Neuron (in vitro differentiated cells): ENCODE measurements around the gene RGS6.
A peak's percentile ranks its signal among the peaks of the same experiment; 100 is the strongest.
"Not testable (repeated sequence)": the region's sequence is repeated elsewhere in the genome, so short reads cannot be mapped to it uniquely, and the experiment has no call there.

ENCODE experiments used
- H2AFZ ChIP-seq: one replicate; pipeline ENCODE4 v1.6.1; 2013; ENCODE audit warnings: low read depth, mild to moderate bottlenecking, inconsistent platforms, low read length, moderate library complexity
- H3K27me3 ChIP-seq: one replicate; pipeline ENCODE4 v1.6.1; 2013; ENCODE audit warnings: low read length; ENCODE audit not compliant: insufficient read depth
- H3K36me3 ChIP-seq: one replicate; pipeline ENCODE4 v1.6.1; 2013; ENCODE audit warnings: low read length; ENCODE audit not compliant: insufficient read depth
- H3K4me1 ChIP-seq: one replicate; pipeline ENCODE4 v1.6.1; 2013; ENCODE audit warnings: low read length; ENCODE audit not compliant: insufficient read depth
- H3K4me3 ChIP-seq: 2 replicates; pipeline ENCODE4 v1.5.1; 2013; ENCODE audit warnings: mild to moderate bottlenecking, low read length, moderate library complexity
- H3K9me3 ChIP-seq: one replicate; pipeline ENCODE4 v1.6.1; 2013; ENCODE audit warnings: low read length

Gene RGS6

DNA sequence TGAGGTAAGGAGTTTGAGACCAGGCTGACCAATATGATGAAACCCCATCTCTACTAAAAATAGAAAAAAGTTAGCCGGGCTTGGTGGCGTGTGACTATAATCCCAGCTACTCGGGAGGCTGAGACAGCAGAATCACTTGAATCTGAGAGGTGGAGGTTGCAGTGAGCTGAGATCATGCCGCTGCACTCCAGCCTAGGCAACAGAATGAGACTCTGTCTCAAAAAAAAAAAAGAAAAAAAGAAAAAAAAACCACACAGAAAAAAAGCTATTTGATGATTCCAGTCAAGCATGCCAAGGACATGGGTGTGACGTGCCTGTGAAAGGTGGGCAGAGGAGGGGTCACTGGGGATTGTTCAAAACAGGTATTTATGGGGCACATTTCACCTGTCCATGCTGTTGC lies 545.3 kb downstream of the RGS6 start:
- H3K4me1 ChIP-seq = peaks cover 55% of the 10 kb centered on the region
- not testable (repeated sequence) for H3K9me3 ChIP-seq, H3K36me3 ChIP-seq, H3K27me3 ChIP-seq, H2AFZ ChIP-seq, H3K4me3 ChIP-seq

DNA sequence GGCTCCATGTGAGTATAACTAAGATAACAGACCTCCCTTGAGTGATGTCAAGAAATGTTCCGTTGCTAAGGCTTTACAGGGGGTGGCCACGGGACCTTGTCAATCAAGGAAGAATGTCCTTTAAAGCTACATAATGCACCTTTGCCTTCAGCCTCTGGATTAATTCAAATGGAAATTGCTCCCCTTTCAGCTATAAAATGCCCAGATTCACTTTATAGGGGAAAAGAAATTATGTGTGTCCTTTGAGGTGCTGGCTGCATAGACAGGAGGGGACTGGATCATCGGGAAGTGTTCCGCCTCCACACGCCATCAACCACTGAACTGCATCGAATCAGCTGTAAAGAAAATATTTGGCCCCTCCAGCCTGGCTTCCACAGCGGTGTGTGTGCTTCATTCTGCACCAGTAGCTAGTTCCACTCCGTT lies 546.3 kb downstream of the RGS6 start:
- H2AFZ ChIP-seq = peak overlapping the region; percentile 13
- peaks cover 55% of the 10 kb centered on the region for H3K4me1 ChIP-seq
- no peaks in the 10 kb centered on the region for H3K36me3 ChIP-seq
- H3K27me3 ChIP-seq = no peaks in the 10 kb centered on the region
- H3K9me3 ChIP-seq = no peaks in the 10 kb centered on the region
- H3K4me3 ChIP-seq = peak overlapping the region; percentile 15

DNA sequence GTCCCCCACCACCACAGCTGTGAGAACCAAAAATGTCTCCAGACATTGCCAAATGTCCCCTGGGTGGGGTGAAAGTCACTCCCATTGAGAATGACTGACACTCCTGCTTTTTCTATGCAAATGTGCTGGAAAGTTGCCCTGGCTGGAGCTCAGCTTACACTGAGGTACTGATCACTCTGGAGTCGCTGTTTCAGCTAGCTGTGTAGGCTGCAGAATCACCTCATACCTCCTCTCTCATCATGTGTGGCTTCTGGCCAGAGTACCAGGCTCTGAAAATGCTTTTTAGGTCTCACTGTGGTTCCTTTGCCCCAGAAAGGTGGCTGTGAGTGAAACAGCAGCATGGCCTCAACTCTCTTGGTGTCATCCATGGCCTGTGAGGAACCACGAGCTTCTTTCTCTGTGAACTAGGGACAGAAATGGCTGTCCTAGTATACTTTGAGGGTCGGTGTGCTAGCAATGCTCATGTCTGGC lies 547.3 kb downstream of the RGS6 start:
- Histone ChIP-seq H3K4me1 (peaks cover 55% of the 10 kb centered on the region), H3K27me3 (no peaks in the 10 kb centered on the region), H2AFZ (no peak overlapping the region), H3K4me3 (no peak overlapping the region), H3K9me3 (no peaks in the 10 kb centered on the region), H3K36me3 (no peaks in the 10 kb centered on the region)

DNA sequence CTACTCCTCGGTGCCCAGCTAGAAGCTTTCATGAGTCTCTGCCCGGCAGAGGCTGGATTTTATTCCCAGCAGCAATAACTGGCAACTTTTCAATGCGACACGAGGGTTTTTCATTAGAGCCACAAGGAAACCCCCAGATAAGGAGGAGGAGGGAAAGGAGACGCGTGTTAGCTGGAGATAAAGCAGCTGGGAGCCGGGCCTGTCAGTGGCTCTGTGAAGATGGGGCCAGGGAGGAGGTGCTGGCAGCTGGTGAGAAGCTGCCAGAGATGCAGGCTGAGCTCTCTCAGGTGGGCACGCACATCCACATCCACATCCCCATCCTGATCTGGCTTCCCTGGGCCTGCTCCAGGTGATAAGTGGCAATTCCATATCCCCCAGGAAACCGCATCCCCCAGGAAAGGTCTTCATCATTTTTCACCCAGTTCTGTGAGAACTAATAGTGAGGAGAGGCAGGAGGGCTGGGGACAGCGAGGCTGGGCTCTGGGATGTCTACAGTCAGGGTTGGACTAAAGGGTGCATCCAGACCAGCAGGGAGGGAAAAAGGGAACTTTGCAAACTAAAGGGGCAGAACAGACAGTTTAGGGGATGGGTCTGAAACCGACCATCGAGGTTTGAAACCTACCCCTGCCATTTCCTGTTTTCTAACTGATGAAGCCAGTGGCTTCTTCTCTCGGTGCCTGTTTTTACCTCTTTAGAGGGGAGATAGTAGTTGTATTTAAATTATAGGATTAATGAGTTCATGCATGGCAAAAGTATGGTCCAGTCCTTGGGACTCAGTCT lies 548.4 kb downstream of the RGS6 start:
- H3K4me1 ChIP-seq = peaks cover 55% of the 10 kb centered on the region
- H2AFZ ChIP-seq = no peak overlapping the region
- no peaks in the 10 kb centered on the region for H3K36me3 ChIP-seq
- H3K4me3 ChIP-seq = no peak overlapping the region
- no peaks in the 10 kb centered on the region for H3K27me3 ChIP-seq
- H3K9me3 ChIP-seq = no peaks in the 10 kb centered on the region

DNA sequence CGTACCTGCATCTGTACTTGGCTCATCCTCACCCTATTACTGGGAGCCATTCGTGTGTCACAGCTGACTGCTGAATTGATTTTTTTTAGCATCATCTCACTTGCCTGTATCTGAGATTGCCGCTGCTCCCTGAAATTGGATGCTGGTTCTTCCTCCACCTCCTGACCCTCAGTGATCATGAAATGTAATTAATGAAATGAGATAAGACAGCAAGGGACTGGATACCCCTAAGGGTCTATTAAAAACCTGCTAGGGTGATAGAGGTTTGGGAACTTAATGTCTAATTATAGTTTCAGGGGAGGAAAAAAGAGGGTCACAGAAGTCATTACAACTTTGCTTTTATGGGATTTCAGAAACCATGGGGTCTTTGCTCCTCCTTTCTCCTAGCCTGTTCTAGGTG lies 551.1 kb downstream of the RGS6 start:
- no peak overlapping the region for H2AFZ ChIP-seq
- H3K36me3 ChIP-seq = no peaks in the 10 kb centered on the region
- peaks cover 32% of the 10 kb centered on the region for H3K4me1 ChIP-seq
- H3K4me3 ChIP-seq = no peak overlapping the region
- H3K27me3 ChIP-seq = no peaks in the 10 kb centered on the region
- peaks cover 2% of the 10 kb centered on the region for H3K9me3 ChIP-seq

DNA sequence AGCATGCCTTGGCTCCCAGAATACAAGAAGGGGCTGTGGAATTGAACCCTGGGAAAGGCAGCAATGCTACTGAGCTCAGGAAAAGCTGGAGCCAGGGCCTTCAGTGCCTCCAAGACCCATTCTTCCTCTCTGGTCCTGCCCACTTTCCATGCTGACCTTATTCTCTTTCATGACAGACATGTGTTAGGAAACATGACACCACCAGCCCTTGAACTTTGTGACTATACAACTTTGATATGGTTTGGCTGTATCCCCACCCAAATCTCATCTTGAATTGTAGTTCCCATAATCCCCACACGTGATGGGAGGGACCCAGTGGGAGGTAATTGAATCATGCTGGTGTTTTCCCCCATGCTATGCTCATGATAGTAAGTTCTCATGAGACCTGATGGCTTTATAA lies 553.5 kb downstream of the RGS6 start:
- H3K4me1 ChIP-seq = peaks cover 8% of the 10 kb centered on the region
- no peak overlapping the region for H3K4me3 ChIP-seq
- no peaks in the 10 kb centered on the region for H3K36me3 ChIP-seq
- peaks cover 10% of the 10 kb centered on the region for H3K9me3 ChIP-seq
- no peaks in the 10 kb centered on the region for H3K27me3 ChIP-seq
- H2AFZ ChIP-seq = no peak overlapping the region

DNA sequence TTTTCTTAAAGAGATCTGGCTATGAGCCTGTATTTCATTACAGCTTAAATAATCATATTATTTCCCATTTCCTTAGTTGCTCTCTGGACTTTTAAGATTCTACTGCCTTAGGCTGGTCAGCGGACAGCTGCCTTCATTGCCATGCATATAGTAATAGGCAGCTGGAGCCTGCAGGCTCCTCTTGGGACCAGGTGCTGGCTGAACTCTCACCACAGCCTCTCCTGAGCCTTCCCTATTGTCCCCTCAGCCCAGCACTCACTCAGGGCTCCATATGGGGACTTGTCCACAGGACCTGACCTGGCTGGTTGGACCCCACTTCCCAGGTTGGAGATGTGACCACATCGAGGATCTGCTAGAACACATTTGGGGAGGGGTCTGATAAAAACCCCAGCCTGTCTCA lies 556.3 kb downstream of the RGS6 start:
- Histone ChIP-seq H3K9me3 (peaks cover 10% of the 10 kb centered on the region), H2AFZ (no peak overlapping the region), H3K36me3 (no peaks in the 10 kb centered on the region), H3K4me1 (no peaks in the 10 kb centered on the region), H3K27me3 (no peaks in the 10 kb centered on the region), H3K4me3 (no peak overlapping the region)

DNA sequence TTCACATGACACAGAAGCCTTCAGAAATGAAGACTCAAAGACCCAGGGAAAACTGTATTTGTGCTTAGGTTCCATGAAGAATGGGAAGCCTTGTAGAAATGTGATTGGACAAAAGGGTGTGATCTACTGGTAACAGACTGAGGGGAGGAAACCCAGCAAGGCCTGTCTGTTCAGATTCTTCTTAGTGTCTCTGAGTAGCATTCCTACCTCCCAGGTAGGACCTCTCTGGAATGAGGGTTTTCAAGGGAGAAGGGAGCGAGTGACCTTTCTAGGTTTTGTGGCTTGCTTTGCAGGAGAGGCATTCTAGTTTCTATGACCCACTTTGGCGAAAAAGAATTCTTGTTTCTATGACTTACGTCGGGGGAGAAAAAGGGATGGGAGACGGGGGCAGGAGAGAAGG lies 560.0 kb downstream of the RGS6 start:
- Histone ChIP-seq H2AFZ (no peak overlapping the region), H3K27me3 (no peaks in the 10 kb centered on the region), H3K9me3 (peaks cover 10% of the 10 kb centered on the region), H3K36me3 (no peaks in the 10 kb centered on the region), H3K4me1 (no peaks in the 10 kb centered on the region), H3K4me3 (no peak overlapping the region)

DNA sequence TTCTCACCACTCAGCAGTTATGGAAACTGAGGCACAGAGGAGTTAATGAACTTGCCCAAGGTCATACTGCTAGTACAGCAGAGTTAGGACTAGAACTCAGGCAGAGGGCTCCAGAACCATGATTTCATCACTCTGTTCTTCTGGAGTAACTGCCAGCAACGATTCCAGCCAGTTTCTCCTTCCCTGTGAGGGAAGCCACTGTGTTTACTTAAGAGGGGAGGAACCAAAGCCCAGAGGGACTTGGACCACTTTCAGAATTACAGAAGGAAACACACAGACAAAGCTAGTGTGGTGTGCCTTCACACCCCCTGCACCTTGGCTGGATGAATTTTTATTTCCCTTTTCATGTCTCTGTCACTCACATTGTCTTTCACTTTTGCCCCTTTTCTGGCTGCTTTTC lies 563.4 kb downstream of the RGS6 start:
- no peak overlapping the region for H3K4me3 ChIP-seq
- no peak overlapping the region for H2AFZ ChIP-seq
- no peaks in the 10 kb centered on the region for H3K9me3 ChIP-seq
- no peaks in the 10 kb centered on the region for H3K27me3 ChIP-seq
- H3K4me1 ChIP-seq = peaks cover 5% of the 10 kb centered on the region
- H3K36me3 ChIP-seq = no peaks in the 10 kb centered on the region

DNA sequence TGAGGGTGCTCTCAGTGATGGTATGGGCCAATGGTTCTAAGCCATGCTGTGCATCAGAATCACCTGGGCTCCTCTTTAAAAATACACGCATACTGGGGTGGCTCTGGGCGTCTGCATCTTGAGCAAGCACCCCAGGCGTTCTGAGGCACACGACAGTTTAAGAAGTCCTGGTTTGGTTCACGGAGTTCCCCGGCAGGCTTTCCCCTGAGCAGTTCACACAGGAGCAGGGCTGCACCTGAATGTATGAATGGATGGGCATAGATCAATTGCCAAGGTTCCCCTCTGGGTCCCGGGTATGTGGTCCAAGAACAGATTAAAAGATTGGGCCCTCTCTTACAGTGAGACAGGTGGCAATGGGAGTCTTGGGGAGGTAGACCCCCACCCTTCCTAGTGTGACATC lies 566.4 kb downstream of the RGS6 start:
- Histone ChIP-seq H3K36me3 (no peaks in the 10 kb centered on the region), H2AFZ (no peak overlapping the region), H3K4me3 (no peak overlapping the region)

DNA sequence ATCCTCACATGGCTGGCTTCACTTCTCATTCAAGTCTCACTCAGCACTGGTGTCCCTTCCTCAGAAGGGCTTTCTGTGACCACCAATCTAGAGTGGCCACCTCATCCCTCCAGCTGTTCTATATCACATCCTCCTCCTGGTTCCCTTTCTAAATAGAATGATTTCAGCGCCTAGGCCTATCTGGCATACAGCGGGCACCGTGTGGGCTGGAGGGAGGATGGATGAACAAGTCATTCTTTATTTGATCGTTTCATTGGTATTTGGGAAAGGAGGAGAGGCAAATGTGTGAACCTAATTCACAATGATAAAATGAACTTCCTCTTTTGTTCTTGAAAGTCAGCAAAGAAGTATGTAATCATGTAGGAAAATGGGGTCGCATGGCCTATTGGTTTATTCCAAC lies 567.5 kb downstream of the RGS6 start:
- no peaks in the 10 kb centered on the region for H3K27me3 ChIP-seq
- no peak overlapping the region for H3K4me3 ChIP-seq
- H3K9me3 ChIP-seq = no peaks in the 10 kb centered on the region
- H2AFZ ChIP-seq = no peak overlapping the region
- H3K4me1 ChIP-seq = peaks cover 8% of the 10 kb centered on the region
- no peaks in the 10 kb centered on the region for H3K36me3 ChIP-seq

More for the DNA sequence above, 566.4 kb downstream of the RGS6 start:
- Histone ChIP-seq H3K4me1 (peaks cover 8% of the 10 kb centered on the region), H3K9me3 (no peaks in the 10 kb centered on the region), H3K27me3 (no peaks in the 10 kb centered on the region)

DNA sequence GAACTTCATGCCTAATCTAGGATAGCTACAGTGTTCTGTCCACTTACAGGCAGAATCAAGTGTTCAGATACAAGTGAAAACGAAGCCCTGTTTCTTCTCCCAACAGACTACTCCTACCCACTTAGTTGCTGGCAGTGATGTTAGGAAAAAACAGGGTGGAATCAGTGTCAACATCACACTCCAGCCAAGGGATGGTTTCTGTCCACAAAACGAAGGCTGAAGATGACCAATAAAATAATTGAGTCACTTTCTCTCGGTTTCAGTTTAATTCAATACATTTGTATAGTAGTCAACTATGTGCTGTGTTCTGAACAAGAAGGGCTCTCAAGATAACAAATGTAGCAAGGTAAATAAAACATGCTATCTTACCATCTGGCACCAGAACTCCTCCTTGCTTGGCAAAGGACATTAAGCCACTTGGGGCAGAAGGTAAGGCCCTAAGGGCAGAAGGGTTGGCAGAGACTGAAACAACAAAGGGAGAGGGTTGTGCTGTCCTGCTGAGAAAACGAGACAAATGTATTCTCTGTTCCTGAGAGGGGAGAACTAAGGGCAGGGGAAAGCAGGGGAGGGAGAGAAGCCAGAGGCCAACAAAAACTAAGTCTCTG lies 568.1 kb downstream of the RGS6 start:
- Histone ChIP-seq H3K4me1 (peaks cover 8% of the 10 kb centered on the region), H3K9me3 (no peaks in the 10 kb centered on the region), H3K36me3 (no peaks in the 10 kb centered on the region), H3K27me3 (no peaks in the 10 kb centered on the region), H2AFZ (no peak overlapping the region), H3K4me3 (no peak overlapping the region)

DNA sequence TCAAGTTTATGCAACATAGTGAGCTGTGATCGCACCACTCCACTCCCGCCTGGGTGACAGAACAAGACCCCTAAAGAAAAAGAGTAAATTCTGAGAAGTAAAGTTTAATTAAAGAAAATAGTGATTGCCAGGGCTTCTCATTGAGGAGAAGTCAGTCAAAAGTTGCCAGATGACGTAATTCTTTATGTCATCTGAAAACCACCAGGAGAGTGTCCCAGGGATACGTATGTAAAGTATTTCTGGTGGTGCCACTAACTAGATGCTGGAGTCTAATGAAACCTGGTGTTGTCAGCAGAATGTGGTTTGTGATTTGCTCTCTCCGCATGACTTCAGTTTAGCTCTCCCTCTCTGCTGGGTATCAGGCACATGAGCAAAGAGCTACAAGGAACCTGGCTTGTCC lies 569.2 kb downstream of the RGS6 start:
- Histone ChIP-seq H3K4me3 (no peak overlapping the region), H3K36me3 (no peaks in the 10 kb centered on the region), H3K9me3 (no peaks in the 10 kb centered on the region), H3K4me1 (peaks cover 10% of the 10 kb centered on the region), H2AFZ (no peak overlapping the region), H3K27me3 (no peaks in the 10 kb centered on the region)
